GM10266 (cell line): ENCODE data around the gene SMOC2.

Source experiments
- DNase-seq: peaks from one replicate; pipeline ENCODE4 v3.0.0; 2012; ENCODE audit errors: extremely low spot score
- CTCF ChIP-seq: IDR thresholded peaks from 2 replicates; pipeline ENCODE4 v1.5.1; 2012; ENCODE audit warnings: mild to moderate bottlenecking, low read depth; ENCODE audit not compliant: control insufficient read depth, insufficient read depth; ENCODE audit errors: missing control alignments

Gene SMOC2

GRCh38 chr6:168638468-168639271, 197.7 kb downstream of the SMOC2 start:
- TF ChIP-seq CTCF = no peak
- DNase-seq = no peak

DNA sequence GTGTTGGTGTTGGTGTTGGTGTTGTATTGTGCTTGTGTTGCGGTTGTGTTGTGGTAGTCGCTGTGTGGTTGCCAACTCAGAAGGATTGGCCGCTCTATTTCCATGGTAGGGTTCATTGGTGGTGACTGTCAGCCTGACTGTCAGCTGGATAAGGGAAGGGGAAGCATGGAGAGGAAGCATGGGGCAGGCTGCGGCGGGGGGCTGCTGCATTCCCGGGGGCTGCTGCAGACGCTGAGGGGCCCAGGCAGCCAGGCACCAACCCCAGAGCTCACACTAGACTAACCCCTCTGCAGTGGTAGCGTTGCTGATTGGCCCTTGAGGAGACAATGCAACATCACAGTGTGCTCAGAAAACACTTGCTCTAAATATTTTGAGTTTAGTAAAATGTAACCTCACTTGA, 199.2 kb downstream of the SMOC2 start:
- no peak for DNase-seq
- TF ChIP-seq CTCF = no peak

GRCh38 chr6:168640768-168641167, 199.8 kb downstream of the SMOC2 start:
- TF ChIP-seq CTCF = no peak
- DNase-seq = no peak

DNA sequence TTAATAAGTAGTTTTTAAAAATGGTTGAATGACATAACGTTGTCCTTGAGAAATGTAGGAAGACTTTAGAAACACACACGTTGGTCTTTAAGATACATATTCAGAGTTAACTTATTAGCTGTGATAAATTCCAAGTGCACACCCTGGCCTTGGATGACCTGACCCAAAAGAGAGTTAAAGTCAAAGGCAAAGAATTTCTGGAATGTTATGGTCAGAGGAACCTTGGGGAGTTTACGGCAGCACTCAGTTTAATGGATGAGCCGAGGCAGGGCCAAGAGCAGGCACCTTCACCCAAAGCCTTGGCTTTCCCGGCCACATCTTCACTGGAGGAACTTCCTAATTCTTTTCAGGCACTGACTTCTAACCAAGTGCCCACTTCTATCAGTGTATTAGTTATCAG, 200.5 kb downstream of the SMOC2 start:
- no peak for TF ChIP-seq CTCF
- no peak for DNase-seq

GRCh38 chr6:168643401-168643800, 202.4 kb downstream of the SMOC2 start:
- no peak for TF ChIP-seq CTCF
- DNase-seq = no peak

GRCh38 chr6:168645326-168645725, 204.3 kb downstream of the SMOC2 start:
- DNase-seq = no peak
- TF ChIP-seq CTCF = no peak

DNA sequence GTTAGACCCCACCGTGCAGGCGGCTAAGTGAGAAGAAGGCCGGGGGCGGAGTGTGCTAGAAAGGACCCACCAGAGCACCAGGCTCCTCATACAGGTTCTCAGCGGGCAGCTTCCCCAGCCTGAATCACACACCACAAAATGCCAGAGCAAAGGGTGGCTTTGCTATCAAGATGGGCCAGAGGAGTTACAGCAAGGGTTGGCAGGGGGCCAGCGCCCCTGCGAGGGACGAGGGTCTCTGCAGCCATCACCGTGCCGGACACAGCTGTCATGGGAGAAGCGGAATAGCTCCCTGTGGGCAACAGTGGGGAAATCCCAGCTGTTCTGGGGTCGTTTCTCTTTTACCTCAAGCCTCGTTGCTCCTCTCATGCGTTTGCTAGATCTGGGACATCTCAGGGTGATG, 206.3 kb downstream of the SMOC2 start:
- TF ChIP-seq CTCF = no peak
- DNase-seq = no peak
